Upper lobe of left lung (tissue), 6 donors: ENCODE results near the gene IRX2. TPM values are rescaled to one million over a fixed set of nuclear protein-coding genes. Genes with fewer than 3 reads are reported as not detected.

Experiments used
- ATAC-seq, 2 donors: fragments of 200-7000 bp; cut with Tn5 transposase; one replicate each; pipeline ENCODE4 v1.9.1; 2022; ENCODE audit warnings: mild to moderate bottlenecking in 2 of 2, moderate library complexity in 2 of 2; ENCODE audit not compliant: low FRiP score in 2 of 2
- DNase-seq, 2 donors: peaks; one replicate each; pipeline ENCODE4 v3.0.0-alpha.2; 2019 to 2020
- H3K27ac ChIP-seq, 4 donors: fragments of 200-600 bp; sonication (generic); one replicate each; pipeline ENCODE4 v1.5.1; 2016 to 2019
- H3K27me3 ChIP-seq, 4 donors: fragments of 200-600 bp; sonication (generic); one replicate each; pipeline ENCODE4 v1.5.1; 2017 to 2019
- H3K36me3 ChIP-seq, 4 donors: fragments of 200-600 bp; sonication (generic); one replicate each; pipeline ENCODE4 v1.5.1; 2016 to 2019
- H3K4me1 ChIP-seq, 4 donors: fragments of 200-600 bp; sonication (generic); one replicate each; pipeline ENCODE4 v1.5.1; 2018 to 2019
- H3K4me3 ChIP-seq, 4 donors: fragments of 200-600 bp; sonication (generic); one replicate each; pipeline ENCODE4 v1.5.1; 2017 to 2019; ENCODE audit warnings: mild to moderate bottlenecking in 2 of 4, moderate library complexity in 1 of 4
- H3K9me3 ChIP-seq, 4 donors: fragments of 200-600 bp; sonication (generic); one replicate each; pipeline ENCODE4 v1.5.1; 2018 to 2019
- EP300 ChIP-seq, 4 donors: sonication (generic); formaldehyde crosslinking; IDR thresholded peaks; one replicate each; pipeline ENCODE4 v1.5.1; 2017; ENCODE audit warnings: antibody characterized with exemption in 4 of 4, control low read depth in 2 of 4
- POLR2A ChIP-seq, 4 donors: fragments of 450-650 bp; IDR thresholded peaks; one replicate each; pipeline ENCODE4 v1.5.1; 2016 to 2017; ENCODE audit warnings: antibody characterized with exemption in 4 of 4, mild to moderate bottlenecking in 2 of 4
- POLR2AphosphoS5 ChIP-seq, 2 donors: sonication (generic); formaldehyde crosslinking; IDR thresholded peaks; one replicate each; pipeline ENCODE4 v1.5.1; 2017; ENCODE audit warnings: antibody characterized with exemption in 2 of 2
- WGBS, 2 donors: methylation state at CpG; one replicate each; pipeline ENCODE4 v1.1.5; 2017 to 2018; 5-methylcytosine and 5-hydroxymethylcytosine counted together
- total RNA-seq, 6 donors: library from RNA; depleted of rRNA in 4 of 6; stranded (reverse); fragments of >200 nt in 4 of 6; gene quantifications; one replicate each; pipeline versions ENCODE4 v1.1.0 to v1.2.1, GENCODE V29; 2016 to 2021
- TF ChIP-seq, protein P1 (sequence below), 6 experiments: fragments of 450-650 bp in 4 of 6; fragments of 200-600 bp in 2 of 6; sonication (generic) in 2 of 6; IDR thresholded peaks; one replicate each; pipeline ENCODE4 v1.5.1; 2016 to 2019; ENCODE audit warnings: antibody characterized with exemption in 6 of 6
- donor health status: DM: no; HTN: no; CAD: no; lungs with moderate emphysema.
- donor health status: DM: no; HTN: yes; CAD: no; lungs with severe emphysema.

IRX2 gene
- total RNA-seq, 6 donors from 2014 or later = 53.2 to 131 (median 106) TPM

DNA sequence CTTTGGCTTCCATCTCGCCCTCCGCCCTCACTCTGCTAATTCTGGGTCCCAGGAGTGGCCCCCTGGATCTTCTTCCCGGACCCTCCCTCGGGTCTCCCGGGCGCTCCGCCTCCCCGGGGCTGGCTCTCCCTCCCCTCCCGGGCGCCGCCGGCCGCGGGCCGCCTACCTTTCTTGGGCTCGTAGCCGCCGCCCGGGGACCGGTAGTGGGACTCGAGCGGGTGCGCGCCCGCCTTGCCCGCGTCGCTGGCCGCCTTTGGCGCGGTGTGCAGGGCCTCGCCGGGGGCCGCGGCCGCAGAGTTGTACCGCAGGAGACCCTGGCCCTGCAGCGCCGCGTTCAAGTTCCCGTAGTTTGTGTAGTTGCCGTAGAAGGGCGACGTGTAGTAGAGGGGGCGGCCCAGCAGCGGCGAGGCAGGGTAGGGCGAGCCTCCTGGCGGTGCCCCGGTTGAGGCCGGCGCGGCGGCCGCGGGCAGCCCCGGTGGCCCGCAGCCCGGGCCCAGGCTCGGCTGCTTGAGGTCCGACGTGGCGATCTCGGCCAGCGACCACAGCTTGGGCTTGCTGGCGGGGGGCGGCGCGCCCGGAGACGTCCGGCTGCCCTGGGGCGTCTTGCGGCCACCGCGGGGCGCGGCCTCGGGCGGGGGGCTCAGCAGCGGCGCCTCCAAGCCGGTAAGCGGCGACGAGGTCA lies 3.2 kb downstream of the IRX2 start:
- Histone ChIP-seq H3K27ac (peak overlapping the region; percentile 75 to 91 (median 85)), H3K27me3 (peaks cover 0 to 42% (median 19%) of the 10 kb centered on the region in 4 donors), H3K4me1 (peaks cover 0 to 24% (median 3%) of the 10 kb centered on the region in 4 donors), H3K9me3 (no peaks in the 10 kb centered on the region), H3K4me3 (peak overlapping the region in 3 of 4 donors; percentile 51 to 57 (median 57)), H3K36me3 (no peaks in the 10 kb centered on the region)
- DNase-seq (peak in 1 of 2 donors; percentile 84), ATAC-seq (no peak)
- WGBS, 2 donors = 2 to 3% methylated on average over 15 to 24 of the region's 86 CpGs
- no peak for TF ChIP-seq EP300 (IDR thresholded peaks at IDR 0.05)
- TF ChIP-seq, protein P1, sequence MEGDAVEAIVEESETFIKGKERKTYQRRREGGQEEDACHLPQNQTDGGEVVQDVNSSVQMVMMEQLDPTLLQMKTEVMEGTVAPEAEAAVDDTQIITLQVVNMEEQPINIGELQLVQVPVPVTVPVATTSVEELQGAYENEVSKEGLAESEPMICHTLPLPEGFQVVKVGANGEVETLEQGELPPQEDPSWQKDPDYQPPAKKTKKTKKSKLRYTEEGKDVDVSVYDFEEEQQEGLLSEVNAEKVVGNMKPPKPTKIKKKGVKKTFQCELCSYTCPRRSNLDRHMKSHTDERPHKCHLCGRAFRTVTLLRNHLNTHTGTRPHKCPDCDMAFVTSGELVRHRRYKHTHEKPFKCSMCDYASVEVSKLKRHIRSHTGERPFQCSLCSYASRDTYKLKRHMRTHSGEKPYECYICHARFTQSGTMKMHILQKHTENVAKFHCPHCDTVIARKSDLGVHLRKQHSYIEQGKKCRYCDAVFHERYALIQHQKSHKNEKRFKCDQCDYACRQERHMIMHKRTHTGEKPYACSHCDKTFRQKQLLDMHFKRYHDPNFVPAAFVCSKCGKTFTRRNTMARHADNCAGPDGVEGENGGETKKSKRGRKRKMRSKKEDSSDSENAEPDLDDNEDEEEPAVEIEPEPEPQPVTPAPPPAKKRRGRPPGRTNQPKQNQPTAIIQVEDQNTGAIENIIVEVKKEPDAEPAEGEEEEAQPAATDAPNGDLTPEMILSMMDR (IDR thresholded peaks at IDR 0.05) = peak in 1 of 6 experiments; percentile 5
- no peak for TF ChIP-seq POLR2AphosphoS5 (IDR thresholded peaks at IDR 0.05)

DNA sequence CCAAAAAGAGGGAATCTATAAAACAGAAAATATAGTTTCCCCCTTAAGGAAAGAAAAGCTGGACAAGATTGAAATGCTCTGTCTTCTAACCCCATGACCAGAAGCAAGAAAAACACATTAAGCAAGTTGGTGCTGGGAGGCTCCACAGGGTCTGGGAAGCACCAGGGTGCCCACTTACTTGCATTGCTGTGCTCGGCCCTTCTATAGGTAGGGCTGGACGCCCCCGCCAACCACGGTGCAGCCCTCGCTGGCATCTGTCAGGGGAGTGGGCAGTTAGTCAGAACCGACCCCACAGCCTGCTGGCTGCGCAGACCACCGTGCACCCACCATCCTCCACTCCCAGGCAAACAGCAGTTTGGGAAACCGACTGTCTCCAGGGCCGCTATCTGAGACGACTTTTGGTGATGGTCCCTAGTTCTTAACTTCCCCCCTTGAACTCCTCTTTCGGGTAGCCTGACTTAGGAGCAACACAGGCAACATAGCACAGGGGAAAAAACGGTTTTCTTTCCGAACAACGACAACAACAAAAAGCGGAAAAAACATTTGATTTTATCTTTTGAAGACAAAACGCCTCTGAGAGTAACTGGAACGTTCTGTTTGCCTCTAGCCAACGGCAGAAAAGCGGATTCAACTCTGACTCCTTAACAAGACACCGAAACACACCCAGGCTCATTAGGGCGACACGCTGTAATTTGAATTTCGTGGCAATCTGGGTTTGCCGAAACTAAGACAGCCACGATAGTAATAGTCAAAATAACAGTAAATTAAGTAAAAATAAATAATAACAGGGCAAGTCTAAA lies 3.9 kb downstream of the IRX2 start:
- no peak for ATAC-seq
- TF ChIP-seq POLR2AphosphoS5 (IDR thresholded peaks at IDR 0.05) (no peak), POLR2A (IDR thresholded peaks at IDR 0.05) (no peak)
- TF ChIP-seq, protein P1 (IDR thresholded peaks at IDR 0.05) = no peak
- Histone ChIP-seq H3K36me3 (no peaks in the 10 kb centered on the region), H3K4me1 (peaks cover 0 to 20% (median 3%) of the 10 kb centered on the region in 4 donors), H3K4me3 (peak overlapping the region in 3 of 4 donors; percentile 51 to 57 (median 57)), H3K27ac (peak overlapping the region; percentile 75 to 91 (median 85)), H3K27me3 (peaks cover 0 to 40% (median 17%) of the 10 kb centered on the region in 4 donors), H3K9me3 (no peaks in the 10 kb centered on the region)
- DNase-seq = peak in 1 of 2 donors; percentile 70
- WGBS, 2 donors = 11 to 12% methylated on average over 19 to 26 of the region's 26 CpGs

DNA sequence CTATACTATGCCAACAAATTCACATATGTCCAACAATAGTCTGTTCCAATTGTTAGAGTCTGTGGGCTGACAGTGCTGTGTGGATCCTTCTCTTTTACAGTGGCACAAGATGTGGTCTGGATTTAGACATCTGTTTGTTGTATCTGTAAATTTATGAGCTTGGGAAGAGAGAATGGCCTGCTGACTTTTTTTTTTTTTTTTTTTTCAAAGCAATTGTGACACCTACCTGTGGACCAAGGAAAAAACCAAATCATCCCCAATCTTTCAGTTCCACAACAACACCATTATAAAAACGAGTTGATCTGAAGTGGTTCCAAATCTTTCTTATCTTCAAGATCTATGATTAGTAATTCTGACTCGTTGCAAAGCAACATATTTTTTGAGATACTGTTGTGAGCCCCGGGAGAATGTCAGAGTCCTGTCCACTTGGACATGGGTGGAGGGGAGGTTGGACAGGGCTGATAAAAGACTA lies 4.9 kb downstream of the IRX2 start:
- DNase-seq (no peak), ATAC-seq (no peak)
- peak overlapping the region in 1 of 4 donors; percentile 57 for H3K4me3 ChIP-seq
- H3K27me3 ChIP-seq = peaks cover 0 to 32% (median 14%) of the 10 kb centered on the region in 4 donors
- peak overlapping the region in 2 of 4 donors; percentile 88 to 91 for H3K27ac ChIP-seq
- no peaks in the 10 kb centered on the region for H3K9me3 ChIP-seq
- H3K36me3 ChIP-seq = no peaks in the 10 kb centered on the region
- 15 to 19% methylated on average over 3 of the region's 3 CpGs for WGBS, 2 donors
- H3K4me1 ChIP-seq = peaks cover 0 to 16% (median 0%) of the 10 kb centered on the region in 4 donors
- TF ChIP-seq POLR2AphosphoS5 (IDR thresholded peaks at IDR 0.05) (no peak), EP300 (IDR thresholded peaks at IDR 0.05) (no peak), POLR2A (IDR thresholded peaks at IDR 0.05) (no peak)
- TF ChIP-seq, protein P1 (IDR thresholded peaks at IDR 0.05) = no peak

DNA sequence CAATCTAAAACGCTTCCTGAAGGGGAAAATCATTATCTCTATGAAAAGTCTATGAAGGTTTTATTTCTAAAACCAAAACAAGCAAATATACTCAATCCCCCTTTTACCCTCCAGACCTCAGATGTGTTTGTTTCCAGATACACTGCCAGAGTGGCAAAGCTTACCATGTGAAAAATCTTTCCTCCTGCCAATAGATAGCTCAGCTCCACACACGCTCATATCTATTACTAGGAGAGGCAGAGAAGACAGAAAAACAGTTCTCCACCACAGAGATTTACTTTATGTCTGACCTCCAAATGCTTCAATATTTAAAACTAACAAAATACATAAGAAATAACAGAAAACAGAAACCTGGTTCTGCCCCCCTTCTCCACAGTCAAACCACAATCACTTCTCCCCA lies 7.0 kb downstream of the IRX2 start:
- H3K27ac ChIP-seq = peak overlapping the region in 2 of 4 donors; percentile 87 to 91

More for the DNA sequence above, 7.0 kb downstream of the IRX2 start:
- Histone ChIP-seq H3K27me3 (peaks cover 0 to 36% (median 18%) of the 10 kb centered on the region in 4 donors), H3K9me3 (no peaks in the 10 kb centered on the region), H3K4me1 (peaks cover 0 to 17% (median 3%) of the 10 kb centered on the region in 4 donors), H3K36me3 (no peaks in the 10 kb centered on the region), H3K4me3 (peak overlapping the region in 2 of 4 donors; percentile 8 to 57)
- DNase-seq (no peak), ATAC-seq (no peak)
- no peak for TF ChIP-seq POLR2AphosphoS5 (IDR thresholded peaks at IDR 0.05)
- no peak for TF ChIP-seq POLR2A (IDR thresholded peaks at IDR 0.05)
- 16 to 23% methylated on average over 2 of the region's 2 CpGs for WGBS, 2 donors
